PC-9 (cell line): ENCODE data around the gene MYH6. TPM values are rescaled to one million over a fixed set of nuclear protein-coding genes. Genes with fewer than 3 reads are reported as not detected.

Experiments
- BruUV-seq: library from RNA; stranded (reverse); fragments of 400-500 nt; replicated peaks from 2 replicates; lab custom pipeline; 2021; lab: Mats Ljungman, UMichigan
- CTCF ChIA-PET: fragments of 300-600 bp; sonication (Branson Sonifier 250); formaldehyde crosslinking; loops from one replicate; lab custom pipeline; 2022; ENCODE audit warnings: antibody characterized with exemption; lab: Charles Lee
- POLR2A ChIA-PET: fragments of 300-600 bp; sonication (Branson Sonifier 250); formaldehyde crosslinking; loops from one replicate; lab custom pipeline; 2022; ENCODE audit warnings: antibody characterized with exemption; ENCODE audit not compliant: unreplicated experiment; lab: Charles Lee
- DNase-seq, 2 experiments: peaks; one replicate each; pipeline versions ENCODE4 v3.0.0 to v3.0.0-alpha.2; 2015 to 2022; ENCODE audit warnings: mixed read lengths in 1 of 2
- H2AFZ ChIP-seq: fragments of 200-600 bp; sonication (generic); 2 replicates; pipeline ENCODE4 v1.8.1; 2017; ENCODE audit warnings: antibody characterized with exemption
- H3F3A ChIP-seq: fragments of 200-600 bp; sonication (generic); 2 replicates; pipeline ENCODE4 v1.8.1; 2017; ENCODE audit warnings: antibody characterized with exemption, mild to moderate bottlenecking, low read depth; ENCODE audit not compliant: insufficient read depth
- H3K27ac ChIP-seq: fragments of 200-600 bp; sonication (generic); 2 replicates; pipeline ENCODE4 v1.6.1; 2016; ENCODE audit warnings: mixed run types
- H3K27me3 ChIP-seq: fragments of 200-600 bp; sonication (generic); 2 replicates; pipeline ENCODE4 v1.6.1; 2016; ENCODE audit warnings: low read depth, mixed run types; ENCODE audit not compliant: insufficient read depth
- H3K36me3 ChIP-seq: fragments of 200-600 bp; sonication (generic); 2 replicates; pipeline ENCODE4 v1.6.1; 2016; ENCODE audit warnings: low read depth, mixed run types
- H3K4me1 ChIP-seq: fragments of 200-600 bp; sonication (generic); replicated peaks from 2 replicates; pipeline ENCODE4 v1.6.1; 2016; ENCODE audit warnings: mixed run types; ENCODE audit not compliant: insufficient read depth
- H3K4me2 ChIP-seq: fragments of 200-600 bp; sonication (generic); 2 replicates; pipeline ENCODE4 v1.6.1; 2017; ENCODE audit warnings: mixed run types
- H3K4me3 ChIP-seq: fragments of 200-600 bp; sonication (generic); 2 replicates; pipeline ENCODE4 v1.6.1; 2016; ENCODE audit warnings: mixed run types
- H3K79me2 ChIP-seq: fragments of 200-600 bp; sonication (generic); 2 replicates; pipeline ENCODE4 v1.6.1; 2017; ENCODE audit warnings: low read depth, mixed run types
- H3K9me2 ChIP-seq: fragments of 200-600 bp; sonication (generic); 2 replicates; pipeline ENCODE4 v1.8.1; 2017; ENCODE audit warnings: mild to moderate bottlenecking; ENCODE audit not compliant: insufficient read depth
- H3K9me3 ChIP-seq: fragments of 200-600 bp; sonication (generic); 2 replicates; pipeline ENCODE4 v1.8.1; 2016; ENCODE audit warnings: low read depth; ENCODE audit not compliant: insufficient read depth
- H4K20me1 ChIP-seq: fragments of 200-600 bp; sonication (generic); 2 replicates; pipeline ENCODE4 v1.8.1; 2017; ENCODE audit not compliant: insufficient read depth
- EZH2 ChIP-seq: fragments of 200-600 bp; sonication (generic); IDR thresholded peaks from 2 replicates; pipeline ENCODE4 v1.8.0; 2017; ENCODE audit warnings: antibody characterized with exemption, low read depth
- intact Hi-C: fragments of 100-400 bp; cut with micrococcal nuclease; formaldehyde crosslinking; loops from one replicate; pipeline ENCODE4 v1.10.0; 2022; ENCODE audit not compliant: unreplicated experiment
- total RNA-seq: library from RNA; stranded (reverse); gene quantifications from 2 replicates; pipeline ENCODE4 v1.2.3, GENCODE V29; 2021
- TF ChIP-seq, protein P1 (sequence below): fragments of 200-600 bp; sonication (generic); conservative IDR thresholded peaks from 2 replicates; pipeline ENCODE4 v1.6.1; 2017; ENCODE audit warnings: mixed run types, antibody characterized with exemption, mild to moderate bottlenecking, moderate library complexity

MYH6 gene
- total RNA-seq, 1 experiment from 2014 or later, result not detected

GRCh38 chr14:23442721-23443356 is 34.8 kb upstream of the MYH6 start:
- POLR2A ChIA-PET, result no interaction called here
- no peaks in the 10 kb centered on the region for H3K9me2 ChIP-seq
- H3K4me1 ChIP-seq, result no peaks in the 10 kb centered on the region
- TF ChIP-seq, protein P1, sequence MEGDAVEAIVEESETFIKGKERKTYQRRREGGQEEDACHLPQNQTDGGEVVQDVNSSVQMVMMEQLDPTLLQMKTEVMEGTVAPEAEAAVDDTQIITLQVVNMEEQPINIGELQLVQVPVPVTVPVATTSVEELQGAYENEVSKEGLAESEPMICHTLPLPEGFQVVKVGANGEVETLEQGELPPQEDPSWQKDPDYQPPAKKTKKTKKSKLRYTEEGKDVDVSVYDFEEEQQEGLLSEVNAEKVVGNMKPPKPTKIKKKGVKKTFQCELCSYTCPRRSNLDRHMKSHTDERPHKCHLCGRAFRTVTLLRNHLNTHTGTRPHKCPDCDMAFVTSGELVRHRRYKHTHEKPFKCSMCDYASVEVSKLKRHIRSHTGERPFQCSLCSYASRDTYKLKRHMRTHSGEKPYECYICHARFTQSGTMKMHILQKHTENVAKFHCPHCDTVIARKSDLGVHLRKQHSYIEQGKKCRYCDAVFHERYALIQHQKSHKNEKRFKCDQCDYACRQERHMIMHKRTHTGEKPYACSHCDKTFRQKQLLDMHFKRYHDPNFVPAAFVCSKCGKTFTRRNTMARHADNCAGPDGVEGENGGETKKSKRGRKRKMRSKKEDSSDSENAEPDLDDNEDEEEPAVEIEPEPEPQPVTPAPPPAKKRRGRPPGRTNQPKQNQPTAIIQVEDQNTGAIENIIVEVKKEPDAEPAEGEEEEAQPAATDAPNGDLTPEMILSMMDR, result no peak
- TF ChIP-seq EZH2, result no peak
- H4K20me1 ChIP-seq, result no peaks in the 10 kb centered on the region
- peaks cover 56% of the 10 kb centered on the region for H3K27me3 ChIP-seq
- CTCF ChIA-PET, result no interaction called here
- no peaks in the 10 kb centered on the region for H3K79me2 ChIP-seq
- intact Hi-C loops, result no loop called here
- no peak for DNase-seq
- no peak overlapping the region for H3K4me3 ChIP-seq
- H3K27ac ChIP-seq, result no peak overlapping the region
- H3F3A ChIP-seq, result no peaks in the 10 kb centered on the region
- no peaks in the 10 kb centered on the region for H3K36me3 ChIP-seq
- H3K9me3 ChIP-seq, result no peaks in the 10 kb centered on the region
- H3K4me2 ChIP-seq, result no peak overlapping the region
- BruUV-seq, result no TSS peak
- no peak overlapping the region for H2AFZ ChIP-seq

GRCh38 chr14:23441076-23441475 is 33.0 kb upstream of the MYH6 start:
- Histone ChIP-seq H3K27me3 (peaks cover 62% of the 10 kb centered on the region), H3K9me2 (no peaks in the 10 kb centered on the region), H3K4me1 (no peaks in the 10 kb centered on the region), H2AFZ (no peak overlapping the region), H3F3A (no peaks in the 10 kb centered on the region), H4K20me1 (no peaks in the 10 kb centered on the region), H3K36me3 (no peaks in the 10 kb centered on the region), H3K27ac (no peak overlapping the region), H3K4me3 (no peak overlapping the region), H3K9me3 (no peaks in the 10 kb centered on the region), H3K79me2 (no peaks in the 10 kb centered on the region), H3K4me2 (no peak overlapping the region)
- BruUV-seq, result no TSS peak
- intact Hi-C loops, result no loop called here
- TF ChIP-seq EZH2, result no peak
- TF ChIP-seq, protein P1, result no peak
- ChIA-PET CTCF (no interaction called here), POLR2A (no interaction called here)
- DNase-seq, result no peak

GRCh38 chr14:23439107-23439835 is 31.2 kb upstream of the MYH6 start:
- Histone ChIP-seq H4K20me1 (no peaks in the 10 kb centered on the region), H3K36me3 (no peaks in the 10 kb centered on the region), H3K27me3 (peaks cover 75% of the 10 kb centered on the region), H3K27ac (no peak overlapping the region), H3K4me2 (no peak overlapping the region), H3K4me3 (no peak overlapping the region), H3F3A (no peaks in the 10 kb centered on the region), H3K4me1 (no peaks in the 10 kb centered on the region), H3K9me3 (no peaks in the 10 kb centered on the region), H3K9me2 (no peaks in the 10 kb centered on the region), H2AFZ (no peak overlapping the region), H3K79me2 (no peaks in the 10 kb centered on the region)
- TF ChIP-seq, protein P1, result no peak
- TF ChIP-seq EZH2, result no peak
- ChIA-PET POLR2A (no interaction called here), CTCF (no interaction called here)
- BruUV-seq, result no TSS peak
- no peak for DNase-seq
- intact Hi-C loops, result no loop called here
